ENCODE measurements around the gene GYG2. TPM values are rescaled to one million over a fixed set of nuclear protein-coding genes. Genes with fewer than 3 reads are reported as not detected.

GYG2 gene
- total and polyA plus RNA-seq, 2 of the 13 experiments (the other 11 are each of a cell fraction or from before 2014, with no cell fraction given) = 20.0 to 24.3 TPM

DNA sequence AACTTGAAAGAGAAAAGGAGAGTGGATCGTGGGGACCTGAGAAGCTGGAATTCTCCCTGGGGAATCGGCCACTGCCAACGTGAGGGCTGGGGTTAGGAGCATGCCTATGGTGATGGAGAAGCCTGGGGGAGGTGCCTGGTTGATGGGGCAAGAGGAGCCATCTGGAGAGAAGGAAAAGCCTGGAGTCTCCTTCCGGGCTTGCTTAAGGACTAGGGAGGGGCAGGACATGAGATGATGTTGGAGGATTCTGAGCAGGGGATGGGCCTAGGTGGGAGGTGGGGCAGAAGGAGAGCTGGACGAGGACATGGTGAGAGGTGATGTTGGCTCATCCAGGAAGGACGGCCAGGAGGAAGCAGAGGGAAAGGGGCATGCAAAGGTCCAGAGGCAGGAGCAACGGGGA is 35.0 kb upstream of the GYG2 start:
- H3K27me3 ChIP-seq (ENCODE audit: control insufficient read depth in 1 of 2, insufficient read depth in 2 of 2, low read length in 2 of 2) = peaks cover 1 to 4% of the 10 kb centered on the region in 2 experiments; a peak in 1 of 5 replicates
- no peaks in the 10 kb centered on the region for H3K4me1 ChIP-seq (ENCODE audit: insufficient read depth, low read length)
- H3K4me3 ChIP-seq (replicated peaks in 1 of 3; ENCODE audit: insufficient read depth in 1 of 3, low read depth in 2 of 3, low read length in 3 of 3) = no peak overlapping the region
- FAIRE-seq = no peak
- WGBS (ENCODE audit: low lambda C conversion rate) = 17% methylated on average over 7 of the region's 7 CpGs
- no peaks in the 10 kb centered on the region for H3K79me2 ChIP-seq (ENCODE audit: insufficient read depth, low read length)
- no peak for TF ChIP-seq CCDC6 (CRISPR knock-in tag; IDR thresholded peaks at IDR 0.05)
- ChIA-PET POLR2A (no interaction called here), CTCF (ENCODE audit: low intra/inter-chr PET ratio, low total read pairs) (no interaction called here)
- in situ Hi-C loops (cut with HindIII; ENCODE audit: extremely low pct_ligation_motif_present, low pct_unique_long_range_greater_than_20kb) (no loop called here), intact Hi-C loops (cut with micrococcal nuclease; ENCODE audit: unreplicated experiment) (no loop called here)
- no TSS peak for BruUV-seq (replicated peaks)
- H2AFZ ChIP-seq (ENCODE audit: low read length) = no peak overlapping the region
- no peaks in the 10 kb centered on the region for H4K20me1 ChIP-seq (ENCODE audit: insufficient read depth, low read length)
- H3K36me3 ChIP-seq (replicated peaks in 1 of 2; ENCODE audit: control insufficient read depth in 1 of 2, insufficient read depth in 2 of 2, low read length in 2 of 2) = no peaks in the 10 kb centered on the region
- no peaks in the 10 kb centered on the region for H3K9me3 ChIP-seq (ENCODE audit: low read length)
- H3K4me2 ChIP-seq (ENCODE audit: low read depth, low read length) = no peak overlapping the region
- H3K9ac ChIP-seq (ENCODE audit: insufficient read depth, low read depth, low read length) = no peak overlapping the region
- ATAC-seq = no peak
- H3K27ac ChIP-seq (ENCODE audit: extremely low read length, insufficient read depth, low read length) = no peak overlapping the region
- no peak for DNase-seq (ENCODE audit: low spot score)

- in situ Hi-C loops (cut with HindIII; ENCODE audit: extremely low pct_ligation_motif_present, low pct_unique_long_range_greater_than_20kb) = no loop called here
- ATAC-seq = no peak
- POLR2A ChIA-PET = no interaction called here
Measured at GRCh38 chrX:2794336-2794735, 34.4 kb upstream of the GYG2 start.

More at GRCh38 chrX:2794336-2794735, 34.4 kb upstream of the GYG2 start:
- 55% methylated on average over 4 of the region's 19 CpGs for WGBS (ENCODE audit: low lambda C conversion rate)
- FAIRE-seq (no peak), DNase-seq (ENCODE audit: low spot score) (no peak)
- Histone ChIP-seq H3K4me2 (ENCODE audit: low read depth, low read length) (no peak overlapping the region), H3K9me3 (ENCODE audit: low read length) (no peaks in the 10 kb centered on the region), H3K27me3 (ENCODE audit: control insufficient read depth in 1 of 2, insufficient read depth in 2 of 2, low read length in 2 of 2) (peaks cover 1 to 4% of the 10 kb centered on the region in 2 experiments; a peak in 1 of 5 replicates), H3K27ac (ENCODE audit: extremely low read length, insufficient read depth, low read length) (no peak overlapping the region), H3K79me2 (ENCODE audit: insufficient read depth, low read length) (no peaks in the 10 kb centered on the region), H3K36me3 (replicated peaks in 1 of 2; ENCODE audit: control insufficient read depth in 1 of 2, insufficient read depth in 2 of 2, low read length in 2 of 2) (no peaks in the 10 kb centered on the region), H2AFZ (ENCODE audit: low read length) (no peak overlapping the region), H4K20me1 (ENCODE audit: insufficient read depth, low read length) (no peaks in the 10 kb centered on the region), H3K4me1 (ENCODE audit: insufficient read depth, low read length) (no peaks in the 10 kb centered on the region), H3K9ac (ENCODE audit: insufficient read depth, low read depth, low read length) (no peak overlapping the region), H3K4me3 (replicated peaks in 1 of 3; ENCODE audit: insufficient read depth in 1 of 3, low read depth in 2 of 3, low read length in 3 of 3) (no peak overlapping the region)
- TF ChIP-seq, protein P1, sequence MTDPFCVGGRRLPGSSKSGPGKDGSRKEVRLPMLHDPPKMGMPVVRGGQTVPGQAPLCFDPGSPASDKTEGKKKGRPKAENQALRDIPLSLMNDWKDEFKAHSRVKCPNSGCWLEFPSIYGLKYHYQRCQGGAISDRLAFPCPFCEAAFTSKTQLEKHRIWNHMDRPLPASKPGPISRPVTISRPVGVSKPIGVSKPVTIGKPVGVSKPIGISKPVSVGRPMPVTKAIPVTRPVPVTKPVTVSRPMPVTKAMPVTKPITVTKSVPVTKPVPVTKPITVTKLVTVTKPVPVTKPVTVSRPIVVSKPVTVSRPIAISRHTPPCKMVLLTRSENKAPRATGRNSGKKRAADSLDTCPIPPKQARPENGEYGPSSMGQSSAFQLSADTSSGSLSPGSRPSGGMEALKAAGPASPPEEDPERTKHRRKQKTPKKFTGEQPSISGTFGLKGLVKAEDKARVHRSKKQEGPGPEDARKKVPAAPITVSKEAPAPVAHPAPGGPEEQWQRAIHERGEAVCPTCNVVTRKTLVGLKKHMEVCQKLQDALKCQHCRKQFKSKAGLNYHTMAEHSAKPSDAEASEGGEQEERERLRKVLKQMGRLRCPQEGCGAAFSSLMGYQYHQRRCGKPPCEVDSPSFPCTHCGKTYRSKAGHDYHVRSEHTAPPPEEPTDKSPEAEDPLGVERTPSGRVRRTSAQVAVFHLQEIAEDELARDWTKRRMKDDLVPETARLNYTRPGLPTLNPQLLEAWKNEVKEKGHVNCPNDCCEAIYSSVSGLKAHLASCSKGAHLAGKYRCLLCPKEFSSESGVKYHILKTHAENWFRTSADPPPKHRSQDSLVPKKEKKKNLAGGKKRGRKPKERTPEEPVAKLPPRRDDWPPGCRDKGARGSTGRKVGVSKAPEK (CRISPR knock-in tag; IDR thresholded peaks at IDR 0.05; ENCODE audit: borderline replicate concordance) = no peak
- TF ChIP-seq SRSF9 (IDR thresholded peaks at IDR 0.05; ENCODE audit: borderline replicate concordance, insufficient read depth, low read depth, low read length, poor library complexity, severe bottlenecking) (no peak), TEAD3 (CRISPR knock-in tag; optimal IDR thresholded peaks at IDR 0.05; ENCODE audit: borderline replicate concordance) (no peak), RFX5 (IDR thresholded peaks at IDR 0.05; ENCODE audit: low read depth, low read length) (no peak), GPN1 (CRISPR knock-in tag; IDR thresholded peaks at IDR 0.05; ENCODE audit: borderline replicate concordance) (no peak), ZNF775 (CRISPR knock-in tag; IDR thresholded peaks at IDR 0.05; ENCODE audit: borderline replicate concordance) (no peak), ZNF766 (CRISPR knock-in tag; IDR thresholded peaks at IDR 0.05; ENCODE audit: borderline replicate concordance) (no peak), KLF6 (CRISPR knock-in tag; IDR thresholded peaks at IDR 0.05) (no peak)
- TF ChIP-seq, protein P2, sequence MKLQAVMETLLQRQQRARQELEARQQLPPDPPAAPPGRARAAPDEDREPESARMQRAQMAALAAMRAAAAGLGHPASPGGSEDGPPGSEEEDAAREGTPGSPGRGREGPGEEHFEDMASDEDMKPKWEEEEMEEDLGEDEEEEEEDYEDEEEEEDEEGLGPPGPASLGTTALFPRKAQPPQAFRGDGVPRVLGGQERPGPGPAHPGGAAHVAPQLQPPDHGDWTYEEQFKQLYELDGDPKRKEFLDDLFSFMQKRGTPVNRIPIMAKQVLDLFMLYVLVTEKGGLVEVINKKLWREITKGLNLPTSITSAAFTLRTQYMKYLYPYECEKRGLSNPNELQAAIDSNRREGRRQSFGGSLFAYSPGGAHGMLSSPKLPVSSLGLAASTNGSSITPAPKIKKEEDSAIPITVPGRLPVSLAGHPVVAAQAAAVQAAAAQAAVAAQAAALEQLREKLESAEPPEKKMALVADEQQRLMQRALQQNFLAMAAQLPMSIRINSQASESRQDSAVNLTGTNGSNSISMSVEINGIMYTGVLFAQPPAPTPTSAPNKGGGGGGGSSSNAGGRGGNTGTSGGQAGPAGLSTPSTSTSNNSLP (IDR thresholded peaks at IDR 0.05; ENCODE audit: low read depth, low read length) = no peak
- CTCF ChIA-PET (ENCODE audit: low intra/inter-chr PET ratio, low total read pairs) = no interaction called here
- no TSS peak for BruUV-seq (replicated peaks)
- intact Hi-C loops (cut with micrococcal nuclease; ENCODE audit: unreplicated experiment) = no loop called here
